Suppressor macrophage treated with lipopolysaccharide for 1 hour (primary cell): ENCODE measurements around the gene TEAD2.

Experiments
- DNase-seq, 3 donors: peaks; one replicate each; pipeline ENCODE4 v3.0.0-alpha.2; 2020 to 2022

Gene TEAD2

GRCh38 chr19:49362048-49362928, at the start of gene TEAD2:
TEAD2 (minus strand) TSS chr19:49362416; CDS start chr19:49360075, 2,341 bp downstream.
- peak in 2 of 3 donors; percentile 8 to 27 for DNase-seq

GRCh38 chr19:49411681-49412326, 49.6 kb upstream of the TEAD2 start:
- no peak for DNase-seq

DNA sequence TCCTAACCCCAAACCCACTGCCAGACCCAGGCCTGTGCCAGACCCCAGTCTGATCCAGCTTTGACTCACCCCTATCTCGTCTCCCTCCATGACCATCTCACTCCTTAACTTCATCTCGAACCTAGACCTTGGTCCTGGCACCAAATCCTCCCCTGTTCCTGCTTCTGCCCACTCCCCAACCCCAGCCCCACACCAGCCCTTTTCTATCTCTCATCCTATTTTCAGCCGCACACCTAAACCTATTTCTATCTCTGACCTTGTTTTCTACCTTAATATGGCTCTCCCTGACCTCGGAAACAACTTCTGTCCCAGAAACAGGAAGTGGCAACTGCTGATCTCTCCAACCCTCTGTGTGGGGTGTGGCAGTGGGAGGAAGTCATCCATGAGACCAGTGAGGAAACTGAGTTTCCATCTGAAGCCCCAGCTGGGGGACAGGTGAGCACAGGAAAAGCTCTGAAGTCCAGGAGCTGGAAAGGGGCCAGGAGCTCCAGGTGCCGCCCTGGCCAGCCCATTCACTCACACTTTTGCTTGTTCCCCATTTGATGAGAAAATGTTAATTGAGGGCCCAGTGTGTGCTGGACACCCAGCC, 47.3 kb upstream of the TEAD2 start:
- peak; percentile 69 to 75 (median 72) for DNase-seq

DNA sequence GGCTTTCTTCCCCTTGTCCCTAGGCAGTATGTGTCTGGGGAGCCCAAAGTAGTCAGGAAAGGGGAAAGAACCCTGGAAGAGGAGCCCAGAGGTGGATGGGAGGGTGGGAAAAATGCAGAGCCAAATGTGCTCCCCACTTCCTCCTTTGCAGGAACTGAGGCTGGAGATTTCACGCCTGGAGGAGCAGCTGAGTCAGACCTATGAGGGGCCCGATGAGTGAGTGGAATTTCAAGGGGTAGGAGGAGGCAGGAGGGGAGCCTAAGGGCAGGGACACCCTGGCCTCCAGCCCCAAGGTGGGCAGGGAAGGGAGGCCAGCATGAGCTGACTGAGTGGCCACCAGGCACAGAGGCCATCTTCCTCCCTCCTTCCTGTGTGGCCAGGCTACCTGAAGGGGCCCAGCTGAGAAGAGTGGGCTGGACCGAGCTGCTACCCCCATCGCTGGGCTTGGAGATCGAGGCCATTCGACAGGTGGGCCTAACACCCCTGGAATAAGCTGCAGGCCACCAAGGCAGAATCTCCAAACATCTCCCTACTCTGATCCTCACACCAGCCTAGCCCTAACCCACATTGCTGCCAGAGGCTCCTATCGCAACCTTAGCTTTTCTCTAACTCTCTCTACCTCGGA, 46.7 kb upstream of the TEAD2 start:
- DNase-seq: peak; percentile 73 to 76 (median 74)

- DNase-seq: no peak
Measured at GRCh38 chr19:49407482-49408015, 45.3 kb upstream of the TEAD2 start.

DNA sequence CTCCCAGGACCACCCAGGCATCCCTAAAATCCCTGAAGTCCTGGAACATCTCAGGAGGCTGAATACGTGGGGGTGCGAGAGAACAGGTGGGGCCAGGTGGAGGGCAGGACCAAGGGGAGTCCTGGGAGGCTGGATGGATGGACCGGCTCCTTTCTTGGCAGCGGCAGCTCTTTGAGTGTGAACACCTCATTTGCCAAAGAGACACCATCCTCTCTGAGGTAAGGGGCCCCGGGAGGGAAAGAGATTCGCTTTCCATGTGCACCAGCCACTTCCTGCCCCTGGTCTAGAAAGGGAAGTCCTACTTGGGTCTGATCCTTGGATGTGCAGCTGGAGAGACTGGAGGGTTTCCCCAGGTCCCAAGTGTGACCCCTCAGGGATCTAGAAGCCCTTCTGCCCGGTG, 44.9 kb upstream of the TEAD2 start:
- no peak for DNase-seq

DNA sequence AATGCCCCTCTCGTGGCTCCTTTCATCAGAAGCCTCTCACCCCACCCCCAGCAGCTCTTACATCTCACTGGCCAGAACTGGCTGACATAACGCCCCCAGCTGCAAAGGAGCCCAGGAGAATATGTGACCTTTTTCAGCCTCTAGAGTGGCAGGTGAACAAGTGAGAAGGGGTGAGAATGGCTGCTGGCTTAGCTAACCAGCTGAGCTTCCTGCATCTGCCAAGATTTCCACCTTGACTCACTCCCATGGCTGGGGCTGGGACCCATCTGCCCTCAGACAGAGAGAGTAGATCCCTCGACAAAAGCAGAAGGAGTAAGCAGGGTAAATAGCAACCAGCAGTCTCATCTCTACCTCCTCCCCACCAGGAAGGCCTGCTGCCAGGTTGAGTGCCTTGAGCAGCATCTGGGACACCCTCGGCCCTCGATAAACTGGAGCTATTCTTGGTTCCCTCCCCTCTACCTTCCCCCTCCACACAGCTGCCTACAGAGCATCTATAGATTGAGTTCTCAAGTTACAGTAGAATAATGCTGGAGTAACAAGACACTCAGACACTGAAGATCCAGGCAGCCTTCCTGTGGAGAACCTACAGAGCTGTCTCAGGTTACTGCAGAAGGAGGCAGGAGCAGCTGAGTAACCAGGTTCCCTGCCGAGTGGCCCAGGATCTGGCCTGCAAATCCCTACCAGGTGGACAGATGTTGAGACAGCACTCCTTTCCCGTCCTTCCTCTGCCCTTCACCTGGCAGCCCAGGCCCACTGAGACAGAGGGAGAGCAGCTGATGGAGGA, 41.4 kb upstream of the TEAD2 start:
- no peak for DNase-seq

GRCh38 chr19:49400029-49400428, 37.8 kb upstream of the TEAD2 start:
- no peak for DNase-seq

DNA sequence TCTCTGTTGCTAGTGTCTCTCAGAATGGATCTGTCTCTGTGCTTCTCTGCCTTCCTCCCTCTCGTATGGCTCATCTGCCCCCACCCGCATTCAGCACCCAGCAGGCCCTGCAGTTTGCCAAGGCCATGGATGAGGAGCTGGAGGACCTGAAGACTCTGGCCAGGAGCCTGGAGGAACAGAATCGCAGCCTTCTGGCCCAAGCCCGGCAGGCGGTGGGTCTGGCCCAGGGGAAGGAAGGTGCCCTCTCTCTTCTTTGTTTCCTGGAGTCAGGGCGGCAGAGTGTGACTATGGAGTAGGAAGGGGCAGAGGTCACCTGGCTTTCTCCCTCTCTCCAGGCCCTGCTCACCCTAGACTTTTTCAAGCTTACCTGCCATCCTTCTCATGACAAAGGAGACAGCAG, 36.7 kb upstream of the TEAD2 start:
- no peak for DNase-seq

- no peak for DNase-seq
Measured at GRCh38 chr19:49398001-49398615, 35.9 kb upstream of the TEAD2 start.

DNA sequence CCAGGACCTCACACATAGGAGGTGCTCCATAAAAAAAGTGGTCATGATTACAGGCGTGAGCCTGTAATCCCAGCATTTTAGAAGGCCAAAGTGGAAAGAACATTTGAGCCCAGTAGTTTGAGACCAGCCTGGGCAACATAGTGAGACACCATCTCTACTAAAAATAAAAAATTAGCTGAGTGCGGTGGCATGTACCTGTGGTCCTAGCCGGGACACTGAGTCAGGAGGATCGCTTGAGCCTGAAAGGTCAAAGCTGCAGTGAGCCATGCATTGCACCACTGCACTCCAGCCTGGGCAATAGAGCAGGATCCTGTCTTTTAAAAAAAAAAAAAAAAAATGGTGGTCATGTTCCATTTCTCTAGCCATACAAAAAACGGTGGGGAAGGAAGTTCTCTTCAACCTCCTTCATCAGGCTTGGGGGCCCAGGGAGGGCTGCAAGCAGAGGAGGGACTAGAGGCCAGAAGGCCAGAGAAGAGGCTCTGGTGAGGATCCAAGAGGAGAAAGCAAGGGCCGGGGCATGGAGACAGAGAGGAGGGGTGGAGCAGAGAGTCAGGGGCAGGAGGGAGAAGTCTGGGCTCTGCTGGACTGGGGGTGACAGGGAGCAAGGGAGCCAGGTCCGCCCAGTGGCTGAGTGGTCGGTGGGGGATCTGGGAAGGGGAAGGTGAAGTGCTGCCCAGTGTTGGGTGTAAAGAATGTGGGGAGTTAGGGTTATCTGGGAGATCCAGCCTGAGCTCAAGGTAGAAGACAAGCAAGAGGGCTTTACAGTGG, 34.7 kb upstream of the TEAD2 start:
- DNase-seq: no peak

DNA sequence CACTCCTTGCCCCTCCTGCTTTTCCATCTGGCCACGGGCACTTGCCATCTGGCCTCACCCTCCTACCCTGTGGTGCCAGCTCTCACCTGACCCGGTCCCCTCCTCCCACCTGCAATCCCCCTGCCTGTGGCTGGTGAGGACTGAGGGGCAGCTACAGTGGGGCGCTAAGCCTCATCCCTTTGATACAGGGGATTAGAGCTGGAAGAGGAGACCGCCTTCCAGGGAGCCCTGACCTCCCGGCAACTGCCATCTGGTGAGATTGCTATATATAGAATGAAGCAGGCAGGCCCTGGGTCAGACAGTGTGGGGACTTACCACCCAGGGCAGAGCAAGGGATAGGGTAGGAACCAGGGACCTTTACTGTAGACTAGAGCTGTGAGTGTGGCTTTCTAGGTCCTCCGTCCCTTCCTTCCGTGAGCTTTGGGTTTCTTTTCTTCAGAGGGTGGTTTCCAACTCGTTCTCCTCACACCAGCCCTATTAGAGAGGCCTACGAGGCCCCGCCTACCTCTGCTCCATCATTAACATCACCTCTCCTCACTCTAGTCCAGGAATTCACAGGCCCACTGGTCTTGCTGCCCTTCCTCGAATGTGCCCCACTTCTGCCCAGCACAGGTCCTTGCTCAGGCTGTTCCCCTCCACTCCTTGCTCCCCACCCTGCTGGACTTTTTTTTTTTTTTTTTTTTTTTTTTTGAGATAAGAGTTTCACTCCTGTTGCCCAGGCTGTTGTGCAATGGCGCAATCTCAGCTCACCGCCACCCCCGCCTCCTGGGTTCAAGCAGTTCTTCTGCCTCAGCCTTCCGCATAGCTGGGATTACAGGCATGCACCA, 33.6 kb upstream of the TEAD2 start:
- no peak for DNase-seq

- no peak for DNase-seq
Measured at GRCh38 chr19:49393881-49394280, 31.7 kb upstream of the TEAD2 start.

- peak; percentile 77 to 88 (median 84) for DNase-seq
Measured at GRCh38 chr19:49391581-49392399, 29.6 kb upstream of the TEAD2 start.

DNA sequence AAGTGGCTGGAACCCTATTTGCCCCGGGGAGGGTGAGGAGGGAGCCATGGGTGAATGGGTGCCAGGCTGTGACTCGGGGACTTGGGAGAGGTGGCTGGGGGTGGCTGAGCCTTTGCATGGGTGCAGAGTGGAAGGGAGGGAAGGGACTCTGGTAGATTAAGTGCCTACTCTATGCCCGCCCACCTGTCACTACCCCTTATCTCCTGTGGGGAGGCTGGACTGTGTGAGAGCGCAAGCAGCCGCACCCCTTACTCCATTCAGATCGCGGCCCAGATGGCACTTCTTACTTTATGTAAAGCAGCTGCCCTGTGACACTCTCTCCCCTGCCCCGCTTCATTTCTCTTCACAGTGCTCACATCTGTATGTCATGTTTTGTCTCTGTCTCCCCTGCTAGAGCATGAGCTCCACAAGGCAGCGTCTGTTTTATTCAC, 28.7 kb upstream of the TEAD2 start:
- no peak for DNase-seq

DNA sequence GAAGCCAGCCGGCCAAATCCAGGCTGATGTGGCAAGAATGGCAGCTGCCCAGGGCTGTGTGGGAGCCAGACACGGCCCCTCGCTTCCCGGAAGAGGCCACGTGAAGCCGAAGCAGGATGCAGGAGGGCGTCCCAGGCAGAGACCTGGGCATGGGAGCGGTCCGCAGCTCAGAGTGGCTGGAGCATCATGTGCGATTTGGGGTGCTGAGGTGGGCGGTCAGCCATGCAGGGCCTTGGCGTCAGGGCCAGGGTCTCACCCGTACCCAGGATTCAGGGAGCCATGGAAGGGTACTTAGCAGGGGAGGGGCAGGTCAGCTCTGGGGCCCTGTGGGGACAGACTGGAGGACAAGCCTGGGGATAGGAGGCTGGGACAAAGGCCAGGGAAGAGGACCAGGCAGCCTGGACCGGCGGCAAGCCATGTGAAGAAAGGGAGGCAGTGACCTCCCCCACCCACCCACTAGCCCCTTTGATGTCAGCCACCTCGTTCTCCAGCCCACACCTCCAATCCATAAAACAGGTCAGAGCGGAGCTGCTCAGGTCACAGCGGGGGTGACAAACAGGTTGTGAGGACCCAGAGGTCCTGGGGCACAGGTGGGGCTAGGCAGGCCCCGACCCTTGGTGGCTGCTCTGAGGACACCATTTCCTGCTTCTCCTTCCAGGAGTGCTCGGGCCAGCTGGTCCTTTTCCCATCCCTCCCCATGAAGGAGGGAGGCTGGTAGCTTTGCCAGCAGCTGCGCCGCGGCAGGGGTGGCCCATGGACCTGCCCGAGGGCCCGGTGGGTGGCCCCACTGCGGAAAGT, 28.1 kb upstream of the TEAD2 start:
- DNase-seq: no peak

DNA sequence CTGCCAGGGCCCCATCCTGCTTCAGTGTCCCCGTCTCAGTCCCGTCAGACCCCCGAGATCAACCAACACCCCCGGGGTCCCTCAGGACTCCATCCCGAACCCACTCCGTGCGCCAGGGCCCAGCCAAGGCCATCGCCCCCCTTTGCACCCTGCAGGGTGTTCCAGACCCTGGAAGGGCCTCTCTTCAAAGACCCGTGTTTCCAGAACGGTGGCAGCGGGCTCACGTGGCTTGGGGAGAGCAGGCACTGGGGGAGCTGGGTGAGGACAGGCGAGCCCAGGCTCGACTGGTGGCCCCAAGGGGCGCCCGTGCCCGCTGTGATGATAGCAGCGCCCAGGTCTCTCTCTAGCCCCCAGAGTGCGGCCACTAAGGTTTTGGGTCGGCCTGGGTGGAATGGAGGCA, 27.2 kb upstream of the TEAD2 start:
- DNase-seq: no peak

GRCh38 chr19:49387936-49388372, 25.7 kb upstream of the TEAD2 start, which contains the start of gene KASH5:
KASH5 (plus strand) TSS chr19:49388249; CDS start chr19:49390884, 2,635 bp downstream.
- DNase-seq: peak; percentile 82 to 84 (median 83)
